GM12892 (cell line): Measurements from ENCODE around the gene ADRA2B.

Source experiments
- POLR2A ChIP-seq: IDR thresholded peaks from 2 replicates; pipeline ENCODE4 v1.6.1; 2011; ENCODE audit warnings: low read depth, low read length, control low read depth
- TAF1 ChIP-seq: IDR thresholded peaks from 2 replicates; pipeline ENCODE4 v1.6.1; 2011; ENCODE audit warnings: low read depth, mild to moderate bottlenecking, control low read depth, low read length, borderline replicate concordance

GRCh38 chr2:96145036-96145847 lies 28.9 kb upstream of the ADRA2B start, which contains the start of gene DUSP2:
- TF ChIP-seq POLR2A (peak; percentile 100), TAF1 (peak; percentile 93)
